ENCODE data around the gene GRM4. TPM values are rescaled to one million over a fixed set of nuclear protein-coding genes. Genes with fewer than 3 reads are reported as not detected.

Gene GRM4
- polyA plus RNA-seq, 1 of the 3 experiments (the other 2 are of a cell fraction): not detected

DNA sequence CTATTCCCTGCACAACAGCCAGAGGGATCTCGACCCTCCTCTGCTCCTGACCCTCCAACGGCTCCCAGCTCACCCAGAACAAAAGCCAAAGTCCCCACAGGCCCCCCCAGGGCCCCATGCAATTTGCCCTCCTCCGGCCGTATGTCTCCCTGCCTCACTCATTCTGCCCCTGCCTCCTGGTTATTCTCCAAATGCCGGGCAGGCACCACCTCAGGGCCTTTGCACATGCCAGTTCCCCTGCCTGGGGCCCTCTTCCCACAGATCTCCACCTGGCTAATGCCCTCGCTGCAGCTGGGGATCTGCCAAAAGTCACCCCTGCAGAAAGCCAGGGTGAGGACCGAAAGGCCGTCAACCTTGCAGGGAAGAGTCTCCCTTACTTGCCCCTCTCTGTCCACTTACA is 66.0 kb downstream of the GRM4 start:
- Histone ChIP-seq H2AFZ (ENCODE audit: low read depth) (no peak overlapping the region), H4K20me1 (ENCODE audit: insufficient read depth) (no peaks in the 10 kb centered on the region), H3K9me2 (no peaks in the 10 kb centered on the region), H3K4me1 (ENCODE audit: control insufficient read depth in 1 of 2, insufficient read depth in 2 of 2, low read depth in 1 of 2, low read length in 1 of 2) (no peaks in the 10 kb centered on the region), H3K36me3 (replicated peaks in 1 of 2; ENCODE audit: control insufficient read depth in 1 of 2, insufficient read depth in 2 of 2, low read length in 1 of 2) (no peaks in the 10 kb centered on the region), H3K27me3 (ENCODE audit: insufficient read depth) (no peaks in the 10 kb centered on the region; the same call in none of the 2 replicates), H3F3A (replicated peaks; ENCODE audit: insufficient read depth) (no peaks in the 10 kb centered on the region), H3K79me2 (ENCODE audit: insufficient read depth) (no peaks in the 10 kb centered on the region), H3K9me3 (no peaks in the 10 kb centered on the region), H3K4me2 (no peak overlapping the region), H3K4me3 (ENCODE audit: low read depth in 2 of 2, low read length in 1 of 2) (no peak overlapping the region), H3K27ac (ENCODE audit: low read depth in 2 of 2, low read length in 1 of 2) (no peak overlapping the region), H3K9ac (no peak overlapping the region)
- 50% methylated on average over 8 of the region's 8 CpGs for WGBS (ENCODE audit: low lambda C conversion rate)
- ChIA-PET CTCF (interaction anchor here (1.1 kb wide), 1 partner anchor 84 kb away, joined by 4 read pairs; no protein-coding TSS in a partner anchor), POLR2A (no interaction called here)
- no peak for DNase-seq
- TF ChIP-seq, protein P1, sequence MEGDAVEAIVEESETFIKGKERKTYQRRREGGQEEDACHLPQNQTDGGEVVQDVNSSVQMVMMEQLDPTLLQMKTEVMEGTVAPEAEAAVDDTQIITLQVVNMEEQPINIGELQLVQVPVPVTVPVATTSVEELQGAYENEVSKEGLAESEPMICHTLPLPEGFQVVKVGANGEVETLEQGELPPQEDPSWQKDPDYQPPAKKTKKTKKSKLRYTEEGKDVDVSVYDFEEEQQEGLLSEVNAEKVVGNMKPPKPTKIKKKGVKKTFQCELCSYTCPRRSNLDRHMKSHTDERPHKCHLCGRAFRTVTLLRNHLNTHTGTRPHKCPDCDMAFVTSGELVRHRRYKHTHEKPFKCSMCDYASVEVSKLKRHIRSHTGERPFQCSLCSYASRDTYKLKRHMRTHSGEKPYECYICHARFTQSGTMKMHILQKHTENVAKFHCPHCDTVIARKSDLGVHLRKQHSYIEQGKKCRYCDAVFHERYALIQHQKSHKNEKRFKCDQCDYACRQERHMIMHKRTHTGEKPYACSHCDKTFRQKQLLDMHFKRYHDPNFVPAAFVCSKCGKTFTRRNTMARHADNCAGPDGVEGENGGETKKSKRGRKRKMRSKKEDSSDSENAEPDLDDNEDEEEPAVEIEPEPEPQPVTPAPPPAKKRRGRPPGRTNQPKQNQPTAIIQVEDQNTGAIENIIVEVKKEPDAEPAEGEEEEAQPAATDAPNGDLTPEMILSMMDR (IDR thresholded peaks at IDR 0.05): no peak
- TF ChIP-seq JUND (IDR thresholded peaks at IDR 0.05) (no peak), RXRA (IDR thresholded peaks at IDR 0.05; ENCODE audit: borderline replicate concordance, low read depth) (no peak)
- TF ChIP-seq, protein P2, sequence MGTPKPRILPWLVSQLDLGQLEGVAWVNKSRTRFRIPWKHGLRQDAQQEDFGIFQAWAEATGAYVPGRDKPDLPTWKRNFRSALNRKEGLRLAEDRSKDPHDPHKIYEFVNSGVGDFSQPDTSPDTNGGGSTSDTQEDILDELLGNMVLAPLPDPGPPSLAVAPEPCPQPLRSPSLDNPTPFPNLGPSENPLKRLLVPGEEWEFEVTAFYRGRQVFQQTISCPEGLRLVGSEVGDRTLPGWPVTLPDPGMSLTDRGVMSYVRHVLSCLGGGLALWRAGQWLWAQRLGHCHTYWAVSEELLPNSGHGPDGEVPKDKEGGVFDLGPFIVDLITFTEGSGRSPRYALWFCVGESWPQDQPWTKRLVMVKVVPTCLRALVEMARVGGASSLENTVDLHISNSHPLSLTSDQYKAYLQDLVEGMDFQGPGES (IDR thresholded peaks at IDR 0.05; ENCODE audit: low read depth, low read length): no peak
- TF ChIP-seq, protein P3, sequence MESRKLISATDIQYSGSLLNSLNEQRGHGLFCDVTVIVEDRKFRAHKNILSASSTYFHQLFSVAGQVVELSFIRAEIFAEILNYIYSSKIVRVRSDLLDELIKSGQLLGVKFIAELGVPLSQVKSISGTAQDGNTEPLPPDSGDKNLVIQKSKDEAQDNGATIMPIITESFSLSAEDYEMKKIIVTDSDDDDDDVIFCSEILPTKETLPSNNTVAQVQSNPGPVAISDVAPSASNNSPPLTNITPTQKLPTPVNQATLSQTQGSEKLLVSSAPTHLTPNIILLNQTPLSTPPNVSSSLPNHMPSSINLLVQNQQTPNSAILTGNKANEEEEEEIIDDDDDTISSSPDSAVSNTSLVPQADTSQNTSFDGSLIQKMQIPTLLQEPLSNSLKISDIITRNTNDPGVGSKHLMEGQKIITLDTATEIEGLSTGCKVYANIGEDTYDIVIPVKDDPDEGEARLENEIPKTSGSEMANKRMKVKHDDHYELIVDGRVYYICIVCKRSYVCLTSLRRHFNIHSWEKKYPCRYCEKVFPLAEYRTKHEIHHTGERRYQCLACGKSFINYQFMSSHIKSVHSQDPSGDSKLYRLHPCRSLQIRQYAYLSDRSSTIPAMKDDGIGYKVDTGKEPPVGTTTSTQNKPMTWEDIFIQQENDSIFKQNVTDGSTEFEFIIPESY (IDR thresholded peaks at IDR 0.05; ENCODE audit: borderline replicate concordance, low read depth): no peak

DNA sequence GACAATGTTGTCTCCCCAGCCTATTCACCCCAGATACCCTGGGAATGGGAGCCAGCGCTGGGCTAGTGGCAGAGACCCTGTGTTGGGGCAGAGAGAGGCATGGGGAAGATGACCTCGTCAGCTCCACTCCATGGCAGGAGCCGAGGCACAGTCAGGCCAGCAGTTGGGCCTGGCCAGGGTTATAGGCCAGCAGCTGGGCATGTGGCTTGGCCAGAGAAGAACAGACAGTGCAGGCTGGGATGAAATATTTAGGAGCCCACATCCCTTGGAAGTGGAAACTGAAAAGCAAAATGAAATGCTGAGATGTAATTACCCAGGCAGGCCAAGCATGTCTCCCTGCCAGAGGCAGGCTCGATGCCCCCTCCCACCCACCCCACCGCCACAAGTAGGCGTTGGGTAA is 70.0 kb downstream of the GRM4 start:
- no peak overlapping the region for H2AFZ ChIP-seq (ENCODE audit: low read depth)
- CTCF ChIA-PET: interaction anchor here (0.6 to 1.5 kb wide), 3 partner anchors 21 to 107 kb away, joined by 3 to 6 read pairs (median 3); no protein-coding TSS in a partner anchor
- 53% methylated on average over 3 of the region's 6 CpGs for WGBS (ENCODE audit: low lambda C conversion rate)
- no peaks in the 10 kb centered on the region for H3K9me3 ChIP-seq
- no peak overlapping the region for H3K27ac ChIP-seq (ENCODE audit: low read depth in 2 of 2, low read length in 1 of 2)
- no peaks in the 10 kb centered on the region for H3K79me2 ChIP-seq (ENCODE audit: insufficient read depth)
- POLR2A ChIA-PET: interaction anchor here (0.6 to 0.9 kb wide), 2 partner anchors 10 to 20 kb away, joined by 3 to 4 read pairs; no protein-coding TSS in a partner anchor
- no peaks in the 10 kb centered on the region for H3K36me3 ChIP-seq (replicated peaks in 1 of 2; ENCODE audit: control insufficient read depth in 1 of 2, insufficient read depth in 2 of 2, low read length in 1 of 2)
- H4K20me1 ChIP-seq (ENCODE audit: insufficient read depth): no peaks in the 10 kb centered on the region
- H3F3A ChIP-seq (replicated peaks; ENCODE audit: insufficient read depth): no peaks in the 10 kb centered on the region
- no peaks in the 10 kb centered on the region for H3K9me2 ChIP-seq
- H3K4me1 ChIP-seq (ENCODE audit: control insufficient read depth in 1 of 2, insufficient read depth in 2 of 2, low read depth in 1 of 2, low read length in 1 of 2): no peaks in the 10 kb centered on the region
- H3K4me3 ChIP-seq (ENCODE audit: low read depth in 2 of 2, low read length in 1 of 2): no peak overlapping the region
- no peak overlapping the region for H3K9ac ChIP-seq
- no peak overlapping the region for H3K4me2 ChIP-seq
- H3K27me3 ChIP-seq (ENCODE audit: insufficient read depth): no peaks in the 10 kb centered on the region; the same call in none of the 2 replicates
- DNase-seq: no peak
- TF ChIP-seq TCF12 (IDR thresholded peaks at IDR 0.05) (no peak), EZH2phosphoT487 (IDR thresholded peaks at IDR 0.05; ENCODE audit: borderline replicate concordance, low read depth) (no peak), POLR2AphosphoS5 (IDR thresholded peaks at IDR 0.05; ENCODE audit: low read depth, low read length) (no peak), CHD2 (IDR thresholded peaks at IDR 0.05; ENCODE audit: low read length, partially characterized antibody) (no peak), FOSL2 (IDR thresholded peaks at IDR 0.05; ENCODE audit: borderline replicate concordance, low read depth) (no peak), NFIC (IDR thresholded peaks at IDR 0.05; ENCODE audit: borderline replicate concordance) (no peak), RXRA (IDR thresholded peaks at IDR 0.05; ENCODE audit: borderline replicate concordance, low read depth) (no peak), TAF1 (IDR thresholded peaks at IDR 0.05; ENCODE audit: borderline replicate concordance, low read depth, low read length) (no peak), TEAD4 (IDR thresholded peaks at IDR 0.05; ENCODE audit: borderline replicate concordance, insufficient read depth) (no peak), GATA2 (CRISPR knock-in tag; IDR thresholded peaks at IDR 0.05) (no peak), ELF1 (IDR thresholded peaks at IDR 0.05) (no peak), MEF2A (IDR thresholded peaks at IDR 0.05; ENCODE audit: borderline replicate concordance, low read depth) (no peak)
- TF ChIP-seq, protein P2 (IDR thresholded peaks at IDR 0.05; ENCODE audit: low read depth, low read length): no peak
- TF ChIP-seq, protein P4, sequence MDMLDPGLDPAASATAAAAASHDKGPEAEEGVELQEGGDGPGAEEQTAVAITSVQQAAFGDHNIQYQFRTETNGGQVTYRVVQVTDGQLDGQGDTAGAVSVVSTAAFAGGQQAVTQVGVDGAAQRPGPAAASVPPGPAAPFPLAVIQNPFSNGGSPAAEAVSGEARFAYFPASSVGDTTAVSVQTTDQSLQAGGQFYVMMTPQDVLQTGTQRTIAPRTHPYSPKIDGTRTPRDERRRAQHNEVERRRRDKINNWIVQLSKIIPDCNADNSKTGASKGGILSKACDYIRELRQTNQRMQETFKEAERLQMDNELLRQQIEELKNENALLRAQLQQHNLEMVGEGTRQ (IDR thresholded peaks at IDR 0.05; ENCODE audit: borderline replicate concordance, low read depth, low read length): no peak
- TF ChIP-seq, protein P5, sequence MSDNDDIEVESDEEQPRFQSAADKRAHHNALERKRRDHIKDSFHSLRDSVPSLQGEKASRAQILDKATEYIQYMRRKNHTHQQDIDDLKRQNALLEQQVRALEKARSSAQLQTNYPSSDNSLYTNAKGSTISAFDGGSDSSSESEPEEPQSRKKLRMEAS (IDR thresholded peaks at IDR 0.05; ENCODE audit: low read depth): no peak
- TF ChIP-seq, protein P6, sequence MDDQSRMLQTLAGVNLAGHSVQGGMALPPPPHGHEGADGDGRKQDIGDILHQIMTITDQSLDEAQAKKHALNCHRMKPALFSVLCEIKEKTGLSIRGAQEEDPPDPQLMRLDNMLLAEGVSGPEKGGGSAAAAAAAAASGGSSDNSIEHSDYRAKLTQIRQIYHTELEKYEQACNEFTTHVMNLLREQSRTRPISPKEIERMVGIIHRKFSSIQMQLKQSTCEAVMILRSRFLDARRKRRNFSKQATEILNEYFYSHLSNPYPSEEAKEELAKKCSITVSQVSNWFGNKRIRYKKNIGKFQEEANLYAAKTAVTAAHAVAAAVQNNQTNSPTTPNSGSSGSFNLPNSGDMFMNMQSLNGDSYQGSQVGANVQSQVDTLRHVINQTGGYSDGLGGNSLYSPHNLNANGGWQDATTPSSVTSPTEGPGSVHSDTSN (IDR thresholded peaks at IDR 0.05): no peak

Measured in SK-N-SH (cell line).